Skeletal muscle satellite cell (primary cell): Measurements from ENCODE around the gene NLGN3.

Source experiments
- H3K27me3 ChIP-seq: 2 replicates; pipeline ENCODE4 v1.7.0; 2013; ENCODE audit warnings: low read length; ENCODE audit not compliant: control insufficient read depth, insufficient read depth
- H3K36me3 ChIP-seq: 2 replicates; pipeline ENCODE4 v1.7.0; 2013; ENCODE audit warnings: mild to moderate bottlenecking, control low read depth, low read length; ENCODE audit not compliant: insufficient read depth
- H3K4me1 ChIP-seq: 2 replicates; pipeline ENCODE4 v1.7.0; 2013; ENCODE audit warnings: low read length; ENCODE audit not compliant: control insufficient read depth, insufficient read depth
- H3K4me2 ChIP-seq: 2 replicates; pipeline ENCODE4 v1.7.0; 2013; ENCODE audit warnings: mild to moderate bottlenecking, low read length
- H3K4me3 ChIP-seq: 2 replicates; pipeline ENCODE4 v1.7.0; 2013; ENCODE audit warnings: low read length
- H3K9ac ChIP-seq: 2 replicates; pipeline ENCODE4 v1.7.0; 2013; ENCODE audit warnings: mild to moderate bottlenecking, low read depth, low read length, moderate library complexity
- H3K9me3 ChIP-seq: replicated peaks from 2 replicates; pipeline ENCODE4 v1.7.0; 2013; ENCODE audit warnings: mild to moderate bottlenecking, control low read depth, low read length

Gene NLGN3

GRCh38 chrX:71103110-71103983, 41.3 kb upstream of the NLGN3 start:
- Histone ChIP-seq H3K4me1 (peaks cover 7% of the 10 kb centered on the region), H3K9ac (no peak overlapping the region), H3K36me3 (no peaks in the 10 kb centered on the region), H3K27me3 (peaks cover 4% of the 10 kb centered on the region), H3K9me3 (no peaks in the 10 kb centered on the region), H3K4me3 (no peak overlapping the region), H3K4me2 (no peak overlapping the region)

- peaks cover 7% of the 10 kb centered on the region for H3K4me1 ChIP-seq
- H3K27me3 ChIP-seq = peaks cover 17% of the 10 kb centered on the region
- H3K9ac ChIP-seq = no peak overlapping the region
- no peaks in the 10 kb centered on the region for H3K9me3 ChIP-seq
- H3K36me3 ChIP-seq = no peaks in the 10 kb centered on the region
- no peak overlapping the region for H3K4me2 ChIP-seq
- no peak overlapping the region for H3K4me3 ChIP-seq
These were observed 39.0 kb upstream of the NLGN3 start for GRCh38 chrX:71105628-71106027.

GRCh38 chrX:71106427-71106826, 38.2 kb upstream of the NLGN3 start, which contains the start of gene CXorf65:
CXorf65 (minus strand) TSS chrX:71106740; CDS start chrX:71106556, 184 bp downstream.
- Histone ChIP-seq H3K36me3 (no peaks in the 10 kb centered on the region), H3K4me3 (no peak within 1 kb of the TSS), H3K27me3 (peaks cover 21% of the 10 kb centered on the region), H3K4me2 (no peak within 1 kb of the TSS), H3K9ac (no peak within 1 kb of the TSS), H3K4me1 (peaks cover 7% of the 10 kb centered on the region), H3K9me3 (no peaks in the 10 kb centered on the region)

- no peaks in the 10 kb centered on the region for H3K36me3 ChIP-seq
- H3K27me3 ChIP-seq = peaks cover 28% of the 10 kb centered on the region
- no peaks in the 10 kb centered on the region for H3K9me3 ChIP-seq
- no peak overlapping the region for H3K9ac ChIP-seq
- H3K4me3 ChIP-seq = no peak overlapping the region
- H3K4me1 ChIP-seq = peaks cover 7% of the 10 kb centered on the region
- no peak overlapping the region for H3K4me2 ChIP-seq
These were observed 37.4 kb upstream of the NLGN3 start for GRCh38 chrX:71107245-71107644.

GRCh38 chrX:71107762-71108360, 36.8 kb upstream of the NLGN3 start:
- Histone ChIP-seq H3K9ac (no peak overlapping the region), H3K27me3 (peaks cover 33% of the 10 kb centered on the region), H3K4me3 (no peak overlapping the region), H3K9me3 (no peaks in the 10 kb centered on the region), H3K4me2 (no peak overlapping the region), H3K4me1 (peaks cover 7% of the 10 kb centered on the region), H3K36me3 (no peaks in the 10 kb centered on the region)

DNA sequence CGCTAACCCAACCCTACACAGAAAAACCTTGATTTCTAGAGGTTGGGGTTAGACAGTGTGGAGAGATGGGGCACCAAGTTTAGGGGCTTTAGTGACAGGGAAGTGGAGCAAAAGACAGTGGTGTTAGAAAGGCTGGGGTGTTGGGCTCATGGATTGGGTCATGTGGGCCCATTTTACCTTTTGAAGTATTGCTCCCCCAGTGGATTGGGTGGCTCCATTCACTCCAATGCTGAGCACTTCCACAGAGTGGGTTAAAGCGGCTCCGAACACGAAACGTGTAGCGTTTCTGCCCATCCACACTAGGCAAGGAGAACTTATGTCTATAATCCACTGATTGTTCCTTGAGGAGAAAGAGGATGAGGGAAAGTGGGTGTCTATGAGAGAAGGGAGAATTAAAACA, 35.6 kb upstream of the NLGN3 start:
- peaks cover 35% of the 10 kb centered on the region for H3K27me3 ChIP-seq
- H3K4me2 ChIP-seq = no peak overlapping the region
- H3K9me3 ChIP-seq = no peaks in the 10 kb centered on the region
- H3K4me1 ChIP-seq = no peaks in the 10 kb centered on the region
- H3K4me3 ChIP-seq = no peak overlapping the region
- no peak overlapping the region for H3K9ac ChIP-seq
- no peaks in the 10 kb centered on the region for H3K36me3 ChIP-seq

GRCh38 chrX:71111141-71111843, 33.3 kb upstream of the NLGN3 start, which contains the start of gene IL2RG:
IL2RG (minus strand) TSS chrX:71111577; CDS start chrX:71111539, 38 bp downstream.
- no peak within 1 kb of the TSS for H3K4me3 ChIP-seq
- no peak within 1 kb of the TSS for H3K9ac ChIP-seq
- no peaks in the 10 kb centered on the region for H3K4me1 ChIP-seq

GRCh38 chrX:71111921-71112431, 32.7 kb upstream of the NLGN3 start:
- no peak overlapping the region for H3K4me3 ChIP-seq

More at GRCh38 chrX:71111141-71111843, 33.3 kb upstream of the NLGN3 start, which contains the start of gene IL2RG:
- Histone ChIP-seq H3K4me2 (no peak within 1 kb of the TSS), H3K9me3 (peaks cover 3% of the 10 kb centered on the region), H3K27me3 (peaks cover 32% of the 10 kb centered on the region), H3K36me3 (no peaks in the 10 kb centered on the region)

GRCh38 chrX:71117358-71117757, 27.3 kb upstream of the NLGN3 start:
- Histone ChIP-seq H3K27me3 (peaks cover 6% of the 10 kb centered on the region), H3K4me1 (peaks cover 4% of the 10 kb centered on the region), H3K36me3 (peaks cover 9% of the 10 kb centered on the region), H3K4me3 (no peak overlapping the region), H3K9ac (no peak overlapping the region), H3K9me3 (peaks cover 3% of the 10 kb centered on the region), H3K4me2 (no peak overlapping the region)

More at GRCh38 chrX:71111921-71112431, 32.7 kb upstream of the NLGN3 start:
- Histone ChIP-seq H3K36me3 (no peaks in the 10 kb centered on the region), H3K9me3 (peaks cover 3% of the 10 kb centered on the region), H3K4me1 (no peaks in the 10 kb centered on the region), H3K27me3 (peaks cover 32% of the 10 kb centered on the region), H3K4me2 (no peak overlapping the region), H3K9ac (no peak overlapping the region)

DNA sequence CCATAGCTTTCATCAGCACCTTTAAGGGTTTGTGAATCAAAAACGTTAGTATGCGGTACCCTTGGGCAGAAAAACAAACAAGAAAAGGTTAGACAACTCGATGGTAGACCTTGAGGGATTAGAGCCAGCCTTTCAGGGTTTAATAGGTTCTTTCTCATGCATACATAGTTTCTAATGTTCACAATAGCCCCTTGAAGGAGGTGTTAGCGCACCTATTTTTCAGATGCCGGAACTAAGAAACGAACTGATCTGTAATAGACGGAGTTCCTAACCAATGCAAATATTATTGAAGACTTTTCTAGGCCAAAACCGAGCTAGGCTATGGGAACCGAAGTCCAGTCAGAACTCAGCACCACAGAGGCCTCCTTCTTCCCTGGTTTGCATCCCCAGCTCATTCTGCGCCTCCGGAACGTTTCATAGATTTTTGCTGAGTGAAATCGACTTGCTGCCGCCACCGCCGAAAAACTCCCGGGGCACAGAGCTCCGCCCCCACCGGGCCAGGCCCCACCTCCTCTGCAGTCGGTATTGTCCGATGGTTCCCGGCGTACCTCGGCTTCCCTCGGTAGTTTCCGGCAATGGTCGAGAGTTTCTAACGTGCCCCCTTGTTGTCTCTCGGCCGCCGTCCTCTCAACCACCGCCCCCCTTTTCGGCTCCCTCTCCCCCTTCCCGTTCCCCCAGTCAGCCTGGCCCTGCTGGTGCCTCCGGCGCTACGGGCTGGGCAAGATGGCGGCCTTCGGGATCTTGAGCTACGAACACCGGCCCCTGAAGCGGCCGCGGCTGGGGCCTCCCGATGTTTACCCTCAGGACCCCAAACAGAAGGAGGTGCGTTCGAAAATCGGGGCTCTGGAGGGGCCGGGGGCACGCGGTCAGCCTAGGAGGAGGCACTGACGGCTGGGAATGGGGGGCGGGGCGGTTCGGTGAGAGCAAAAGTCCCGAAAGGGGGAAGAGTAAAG, 26.3 kb upstream of the NLGN3 start, which contains the start of gene MED12:
Gene MED12, plus strand, starts transcription at position 565 of the 953 bp plus-strand sequence. Its CDS starts 159 bp downstream, at position 724.
- peak within 1 kb of the TSS; percentile 86 for H3K4me2 ChIP-seq
- peaks cover 4% of the 10 kb centered on the region for H3K4me1 ChIP-seq
- peak within 1 kb of the TSS; percentile 72 for H3K4me3 ChIP-seq
- peaks cover 1% of the 10 kb centered on the region for H3K27me3 ChIP-seq
- peak within 1 kb of the TSS; percentile 90 for H3K9ac ChIP-seq
- H3K9me3 ChIP-seq = peaks cover 3% of the 10 kb centered on the region
- H3K36me3 ChIP-seq = peaks cover 14% of the 10 kb centered on the region
